IMR-90 (cell line): Measurements from ENCODE around the gene SPZ1. TPM values are rescaled to one million over a fixed set of nuclear protein-coding genes. Genes with fewer than 3 reads are reported as not detected.
"Not testable (repeated sequence)": the region's sequence is repeated elsewhere in the genome, so short reads cannot be mapped to it uniquely, and the experiment has no call there.

Experiments used
- ATAC-seq: fragments of 200-7000 bp; cut with Tn5 transposase; 2 replicates; pipeline ENCODE4 v1.9.1; 2020; ENCODE audit warnings: low read depth, mild to moderate bottlenecking, moderate library complexity
- BruUV-seq: library from RNA; stranded (reverse); fragments of 400-500 nt; replicated peaks from 2 replicates; lab custom pipeline; 2021; lab: Mats Ljungman, UMichigan
- CTCF ChIA-PET: fragments of 300-600 bp; formaldehyde crosslinking; extraction: SDS; loops from one replicate; lab custom pipeline; 2021; ENCODE audit warnings: antibody characterized with exemption; lab: Yijun Ruan, JAX
- POLR2A ChIA-PET: fragments of 300-600 bp; sonication (Branson Sonifier 250); formaldehyde crosslinking; loops from one replicate; lab custom pipeline; 2022; ENCODE audit warnings: antibody characterized with exemption; ENCODE audit not compliant: unreplicated experiment; lab: Charles Lee
- DNase-seq: peaks from one replicate; pipeline ENCODE4 v3.0.0; 2013
- H2AFZ ChIP-seq: replicated peaks from 2 replicates; pipeline ENCODE3; 2013; ENCODE audit warnings: low read length, mild to moderate bottlenecking; ENCODE audit not compliant: poor library complexity
- H2AK5ac ChIP-seq: 2 replicates; pipeline ENCODE4 v1.6.1; 2013; ENCODE audit warnings: low read depth, low read length, inconsistent platforms
- H2AK9ac ChIP-seq: replicated peaks from 2 replicates; pipeline ENCODE3; 2013; ENCODE audit warnings: mild to moderate bottlenecking, low read depth, low read length, moderate library complexity; ENCODE audit not compliant: poor library complexity
- H2BK120ac ChIP-seq: 2 replicates; pipeline ENCODE4 v1.6.1; 2013; ENCODE audit warnings: low read depth, low read length, inconsistent platforms
- H2BK15ac ChIP-seq: 3 replicates; pipeline ENCODE4 v1.6.1; 2013; ENCODE audit warnings: low read depth, low read length, inconsistent platforms
- H2BK20ac ChIP-seq: 2 replicates; pipeline ENCODE4 v1.6.1; 2013; ENCODE audit warnings: low read depth, mild to moderate bottlenecking, inconsistent platforms, low read length, moderate library complexity
- H2BK5ac ChIP-seq: 2 replicates; pipeline ENCODE4 v1.6.1; 2013; ENCODE audit warnings: mild to moderate bottlenecking, low read depth, low read length, inconsistent platforms; ENCODE audit not compliant: poor library complexity, severe bottlenecking
- H3K14ac ChIP-seq: replicated peaks from 2 replicates; pipeline ENCODE4 v1.6.1; 2013; ENCODE audit warnings: low read depth, low read length, inconsistent platforms
- H3K18ac ChIP-seq: 2 replicates; pipeline ENCODE4 v1.6.1; 2013; ENCODE audit warnings: low read depth, low read length, control low read depth
- H3K23ac ChIP-seq: 2 replicates; pipeline ENCODE4 v1.6.1; 2013; ENCODE audit warnings: low read depth, low read length, inconsistent platforms
- H3K27ac ChIP-seq: 2 replicates; pipeline ENCODE4 v1.5.1; 2013; ENCODE audit warnings: mild to moderate bottlenecking, control low read depth, low read length; ENCODE audit not compliant: insufficient read depth
- H3K27me3 ChIP-seq: 2 replicates; pipeline ENCODE4 v1.6.1; 2013; ENCODE audit warnings: low read length; ENCODE audit not compliant: control insufficient read depth, insufficient read depth
- H3K36me3 ChIP-seq: 2 replicates; pipeline ENCODE4 v1.6.1; 2013; ENCODE audit warnings: low read length, mixed read lengths; ENCODE audit not compliant: control insufficient read depth, insufficient read depth
- H3K4ac ChIP-seq: 2 replicates; pipeline ENCODE4 v1.6.1; 2013; ENCODE audit warnings: low read depth, low read length, inconsistent platforms
- H3K4me1 ChIP-seq: 2 replicates; pipeline ENCODE4 v1.6.1; 2013; ENCODE audit warnings: low read length, mixed read lengths; ENCODE audit not compliant: control insufficient read depth, insufficient read depth
- H3K4me2 ChIP-seq: 2 replicates; pipeline ENCODE4 v1.6.1; 2013; ENCODE audit warnings: low read depth, mild to moderate bottlenecking, control low read depth, low read length, moderate library complexity
- H3K4me3 ChIP-seq: 2 replicates; pipeline ENCODE4 v1.5.1; 2013; ENCODE audit warnings: low read depth, mild to moderate bottlenecking, control low read depth, low read length, moderate library complexity; ENCODE audit not compliant: insufficient read depth
- H3K56ac ChIP-seq: 2 replicates; pipeline ENCODE4 v1.6.1; 2013; ENCODE audit warnings: low read length, inconsistent platforms; ENCODE audit not compliant: insufficient read depth; ENCODE audit errors: extremely low read depth
- H3K79me1 ChIP-seq, 2 experiments: 2 replicates each; pipeline ENCODE4 v1.6.1; 2013; ENCODE audit warnings: low read length in 2 of 2, inconsistent platforms in 1 of 2, low read depth in 1 of 2
- H3K9ac ChIP-seq: 2 replicates; pipeline ENCODE4 v1.6.1; 2013; ENCODE audit warnings: low read depth, low read length, control low read depth
- H3K9me1 ChIP-seq: 2 replicates; pipeline ENCODE4 v1.6.1; 2013; ENCODE audit warnings: low read length, inconsistent platforms; ENCODE audit not compliant: insufficient read depth
- H3K9me3 ChIP-seq: 2 replicates; pipeline ENCODE4 v1.6.1; 2013; ENCODE audit warnings: low read length; ENCODE audit not compliant: control insufficient read depth, insufficient read depth
- H4K20me1 ChIP-seq: 2 replicates; pipeline ENCODE4 v1.6.1; 2013; ENCODE audit warnings: low read length, inconsistent platforms; ENCODE audit not compliant: insufficient read depth
- H4K5ac ChIP-seq: 2 replicates; pipeline ENCODE4 v1.6.1; 2013; ENCODE audit warnings: mild to moderate bottlenecking, low read depth, low read length, control low read depth
- H4K8ac ChIP-seq, 2 experiments: 2 replicates each; pipeline ENCODE4 v1.6.1; 2013; ENCODE audit warnings: low read depth in 2 of 2, low read length in 2 of 2, control low read depth in 1 of 2, inconsistent platforms in 1 of 2
- H4K91ac ChIP-seq: 2 replicates; pipeline ENCODE4 v1.6.1; 2013; ENCODE audit warnings: low read depth, low read length, inconsistent platforms; ENCODE audit not compliant: insufficient read depth
- whole genome bisulfite sequencing, 2 experiments: methylation state at CpG; one replicate each; pipeline versions ENCODE4 v1.1.5 to v1.1.7; 2013; ENCODE audit warnings: missing lambda C conversion rate in 2 of 2; ENCODE audit not compliant: insufficient read length in 1 of 2; ENCODE audit errors: extremely low coverage in 2 of 2; 5-methylcytosine and 5-hydroxymethylcytosine counted together
- dilution Hi-C: fragments of 300-500 bp; cut with HindIII; formaldehyde crosslinking; loops from one replicate; pipeline ENCODE4 v1.14.3; 2018; ENCODE audit warnings: low sequenced_read_pairs; ENCODE audit not compliant: unreplicated experiment
- in situ Hi-C: fragments of 300-500 bp; cut with MboI; formaldehyde crosslinking; loops from 3 replicates; pipeline ENCODE4 v1.14.3; 2019; ENCODE audit warnings: low sequenced_read_pairs, inconsistent platforms, mixed read lengths
- intact Hi-C: fragments of 100-400 bp; cut with micrococcal nuclease; formaldehyde crosslinking; loops from 2 replicates; pipeline ENCODE4 v1.10.0; 2022
- polyA plus RNA-seq, 3 experiments: library from polyadenylated mRNA; depleted of rRNA; stranded (reverse); fragments of >200 nt; gene quantifications; 2 replicates each; pipeline ENCODE4 v1.2.3, GENCODE V29; 2012; ENCODE audit warnings: low replicate concordance in 1 of 3
- total RNA-seq: library from RNA; depleted of rRNA; stranded (reverse); fragments of >200 nt; gene quantifications from 2 replicates; pipeline ENCODE4 v1.2.3, GENCODE V29; 2012

The SPZ1 gene
- total and polyA plus RNA-seq, 2 of the 4 experiments (the other 2 are of a cell fraction): not detected

DNA sequence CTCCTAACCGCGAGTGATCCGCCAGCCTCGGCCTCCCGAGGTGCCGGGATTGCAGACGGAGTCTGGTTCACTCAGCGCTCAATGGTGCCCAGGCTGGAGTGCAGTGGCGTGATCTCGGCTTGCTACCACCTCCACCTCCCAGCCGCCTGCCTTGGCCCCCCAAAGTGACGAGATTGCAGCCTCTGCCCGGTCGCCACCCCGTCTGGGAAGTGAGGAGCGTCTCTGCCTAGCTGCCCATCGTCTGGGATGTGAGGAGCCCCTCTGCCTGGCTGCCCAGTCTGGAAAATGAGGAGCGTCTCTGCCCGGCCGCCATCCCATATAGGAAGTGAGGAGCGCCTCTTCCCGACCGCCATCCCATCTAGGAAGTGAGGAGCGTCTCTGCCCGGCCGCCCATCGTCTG, 19.0 kb upstream of the SPZ1 start:
- in situ Hi-C loops, POLR2A ChIA-PET, CTCF ChIA-PET, H2BK20ac ChIP-seq, H3K27me3 ChIP-seq, H4K8ac ChIP-seq, dilution Hi-C loops, H4K91ac ChIP-seq, H3K27ac ChIP-seq, H3K4me2 ChIP-seq, intact Hi-C loops, H3K9me1 ChIP-seq, H3K4me3 ChIP-seq, H3K18ac ChIP-seq, H3K79me1 ChIP-seq, H2AK9ac ChIP-seq, H3K36me3 ChIP-seq, H4K20me1 ChIP-seq, H3K14ac ChIP-seq, H3K4me1 ChIP-seq, H2BK5ac ChIP-seq, H2AFZ ChIP-seq, H3K9me3 ChIP-seq, H4K5ac ChIP-seq, H3K4ac ChIP-seq, DNase-seq, H3K56ac ChIP-seq, H3K9ac ChIP-seq, H3K23ac ChIP-seq, H2BK15ac ChIP-seq, H2BK120ac ChIP-seq, H2AK5ac ChIP-seq, ATAC-seq, BruUV-seq: not testable (repeated sequence)
- no CpG with 5 or more reads among the region's 27 CpGs for WGBS, 2 experiments

- CTCF ChIA-PET: not testable (repeated sequence)
Observed at GRCh38 chr5:80301342-80301741, 18.5 kb upstream of the SPZ1 start.

More at GRCh38 chr5:80301342-80301741, 18.5 kb upstream of the SPZ1 start:
- H2AFZ ChIP-seq, H3K4me3 ChIP-seq, DNase-seq, H3K4me2 ChIP-seq, POLR2A ChIA-PET, H3K18ac ChIP-seq, H2BK5ac ChIP-seq, H4K8ac ChIP-seq, H3K9me3 ChIP-seq, H2BK15ac ChIP-seq, dilution Hi-C loops, ATAC-seq, H2BK20ac ChIP-seq, H3K56ac ChIP-seq, H2AK9ac ChIP-seq, BruUV-seq, in situ Hi-C loops, H3K14ac ChIP-seq, H4K91ac ChIP-seq, H4K20me1 ChIP-seq, H4K5ac ChIP-seq, H3K9me1 ChIP-seq, H3K79me1 ChIP-seq, H3K27me3 ChIP-seq, H3K9ac ChIP-seq, H2AK5ac ChIP-seq, H2BK120ac ChIP-seq, H3K4me1 ChIP-seq, H3K27ac ChIP-seq, H3K36me3 ChIP-seq, intact Hi-C loops, H3K23ac ChIP-seq, H3K4ac ChIP-seq: not testable (repeated sequence)
- no CpG with 5 or more reads among the region's 34 CpGs for WGBS, 2 experiments
